GM06990 (cell line): ENCODE results near the gene KRT78.

ENCODE experiments used
- DNase-seq: peaks from one replicate; pipeline ENCODE4 v3.0.0-alpha.2; 2011; ENCODE audit not compliant: insufficient read length; ENCODE audit errors: extremely low read depth
- H3K27me3 ChIP-seq: replicated peaks from 2 replicates; pipeline ENCODE4 v1.6.0; 2011; ENCODE audit warnings: low read length; ENCODE audit not compliant: control insufficient read depth, insufficient read depth
- H3K36me3 ChIP-seq: 2 replicates; pipeline ENCODE4 v1.5.1; 2011; ENCODE audit warnings: low read length; ENCODE audit not compliant: control insufficient read depth, insufficient read depth
- H3K4me3 ChIP-seq: replicated peaks from 2 replicates; pipeline ENCODE4 v1.5.1; 2011; ENCODE audit warnings: low read depth, mild to moderate bottlenecking, control low read depth, low read length
- CTCF ChIP-seq: IDR thresholded peaks from 2 replicates; pipeline ENCODE4 v1.5.1; 2011; ENCODE audit warnings: low read length, control low read depth, mild to moderate bottlenecking, inconsistent platforms; ENCODE audit not compliant: insufficient read depth, poor library complexity, severe bottlenecking

KRT78 gene

GRCh38 chr12:52865090-52865944 is 16.5 kb upstream of the KRT78 start:
- no peaks in the 10 kb centered on the region; the same call in none of the 2 replicates for H3K27me3 ChIP-seq
- no peaks in the 10 kb centered on the region for H3K36me3 ChIP-seq
- no peak overlapping the region for H3K4me3 ChIP-seq
- DNase-seq = no peak
- TF ChIP-seq CTCF = peak; percentile 86

- no peak overlapping the region for H3K4me3 ChIP-seq
- TF ChIP-seq CTCF = no peak
- DNase-seq = no peak
- H3K27me3 ChIP-seq = peaks cover 1% of the 10 kb centered on the region
- no peaks in the 10 kb centered on the region for H3K36me3 ChIP-seq
Measured at GRCh38 chr12:52862023-52862422, 13.2 kb upstream of the KRT78 start.

GRCh38 chr12:52861511-52861910 is 12.7 kb upstream of the KRT78 start:
- Histone ChIP-seq H3K4me3 (no peak overlapping the region), H3K27me3 (peaks cover 1% of the 10 kb centered on the region), H3K36me3 (no peaks in the 10 kb centered on the region)
- no peak for TF ChIP-seq CTCF
- no peak for DNase-seq

- Histone ChIP-seq H3K36me3 (no peaks in the 10 kb centered on the region), H3K27me3 (peaks cover 1% of the 10 kb centered on the region; the same call in 1 of the 2 replicates), H3K4me3 (no peak overlapping the region)
- TF ChIP-seq CTCF = no peak
- no peak for DNase-seq
Measured at GRCh38 chr12:52860102-52860823, 11.5 kb upstream of the KRT78 start.

GRCh38 chr12:52857500-52857899 is 8.7 kb upstream of the KRT78 start:
- Histone ChIP-seq H3K27me3 (peaks cover 1% of the 10 kb centered on the region), H3K36me3 (no peaks in the 10 kb centered on the region), H3K4me3 (no peak overlapping the region)
- TF ChIP-seq CTCF = no peak
- DNase-seq = no peak
